DMS153 (cell line): ENCODE measurements around the gene PHF21B.
"Not testable (repeated sequence)": the region's sequence is repeated elsewhere in the genome, so short reads cannot be mapped to it uniquely, and the experiment has no call there.

Experiments
- DNase-seq: peaks from one replicate; lab custom pipeline; 2025; lab: John Stamatoyannopoulos, UW

The PHF21B gene

DNA sequence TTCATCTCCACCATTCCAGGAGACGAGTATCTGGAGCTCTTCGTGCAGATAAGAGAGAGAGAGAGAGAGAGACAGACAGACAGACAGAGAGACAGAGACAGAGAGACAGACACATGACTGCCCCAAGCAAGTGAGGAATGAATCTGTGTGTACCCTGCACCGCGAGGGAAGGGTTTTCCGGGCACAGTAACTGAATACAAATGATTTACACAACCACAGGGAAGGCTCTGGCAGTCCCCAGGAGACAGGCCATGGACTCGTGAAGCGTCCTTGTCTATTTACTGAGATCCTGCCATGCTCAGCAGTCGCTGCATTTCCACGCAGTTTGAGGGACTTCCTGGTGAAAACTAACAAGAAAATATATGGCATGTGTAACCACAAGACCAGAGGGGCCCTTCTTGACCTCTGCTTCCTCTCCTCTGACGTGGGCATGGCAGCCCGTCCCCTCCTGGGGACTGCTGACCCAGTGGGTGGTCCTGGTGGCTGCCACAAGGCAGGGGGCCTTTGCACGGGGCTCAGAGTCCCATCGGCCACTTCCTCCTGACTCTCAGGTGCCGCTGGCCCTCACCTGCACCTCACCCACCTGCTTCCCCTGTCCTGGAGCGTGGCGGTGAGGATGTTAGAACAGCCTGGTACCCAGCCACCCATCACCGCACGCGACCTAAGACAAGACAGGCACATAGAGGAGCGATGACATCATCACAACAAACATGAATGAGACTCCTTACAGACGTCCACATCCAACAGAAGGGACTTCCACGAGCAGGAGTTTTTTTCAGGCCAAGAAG is 75.9 kb downstream of the PHF21B start:
- no peak for DNase-seq

DNA sequence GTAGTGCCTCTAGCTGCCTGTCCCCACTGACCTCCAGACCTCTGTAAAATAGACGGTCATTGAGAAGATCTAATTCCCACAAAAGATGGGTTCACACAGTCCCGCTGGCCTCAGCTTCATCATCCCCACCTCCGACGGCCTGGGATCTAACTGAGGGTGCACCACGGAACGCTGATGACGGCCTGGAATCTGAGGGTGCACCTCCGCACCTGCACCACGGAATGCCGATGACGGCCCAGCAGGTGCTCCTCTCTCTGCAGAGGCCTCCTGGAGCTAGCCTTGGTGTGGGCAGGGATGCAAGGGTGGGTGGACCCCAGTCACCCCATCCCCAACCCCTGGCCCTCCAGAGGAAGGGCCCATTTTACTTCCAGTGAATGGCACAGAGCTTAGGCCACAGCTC is 77.3 kb downstream of the PHF21B start:
- no peak for DNase-seq

DNA sequence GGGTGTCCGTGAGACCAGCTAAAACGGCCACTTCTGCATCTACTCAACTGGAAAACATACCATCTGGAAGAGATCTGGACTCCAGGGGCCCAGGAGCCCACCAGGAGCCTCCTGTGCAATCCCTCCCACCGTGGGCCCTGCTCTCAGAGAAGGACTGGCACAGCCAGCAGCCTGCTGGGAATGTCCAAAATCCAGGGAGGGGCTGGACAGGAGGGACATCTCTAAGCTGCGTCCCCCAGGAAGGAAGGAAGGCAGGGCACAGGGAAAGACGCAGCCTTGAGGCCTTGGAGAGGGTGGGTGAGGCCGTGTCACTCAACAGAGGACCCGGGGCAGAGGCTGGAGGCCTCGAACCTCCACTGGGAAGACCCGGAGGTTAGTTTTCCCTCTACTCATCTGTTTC is 78.0 kb downstream of the PHF21B start:
- no peak for DNase-seq

DNA sequence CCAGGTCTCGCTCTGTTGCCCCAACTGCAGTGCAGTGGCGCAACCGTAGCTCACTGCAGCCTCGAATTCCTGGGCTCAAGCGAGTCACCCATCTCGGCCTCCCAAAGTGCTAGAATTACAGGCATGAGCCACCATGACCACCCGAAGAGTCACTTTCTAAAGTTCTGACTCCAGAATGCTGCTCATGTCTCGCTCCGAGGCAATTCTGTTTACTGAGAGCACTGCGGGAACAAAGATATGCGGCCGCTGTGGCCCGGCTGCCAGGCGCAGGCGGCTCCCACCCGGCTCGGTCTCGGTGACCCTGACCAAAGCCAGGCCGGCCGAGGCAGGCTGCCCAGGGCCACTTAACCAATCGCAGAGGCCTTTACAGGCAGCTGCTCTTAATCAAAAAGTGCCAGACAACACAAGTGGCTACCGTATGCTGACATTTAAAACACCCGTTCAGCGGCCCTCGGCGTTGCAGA is 78.7 kb downstream of the PHF21B start:
- DNase-seq: no peak

DNA sequence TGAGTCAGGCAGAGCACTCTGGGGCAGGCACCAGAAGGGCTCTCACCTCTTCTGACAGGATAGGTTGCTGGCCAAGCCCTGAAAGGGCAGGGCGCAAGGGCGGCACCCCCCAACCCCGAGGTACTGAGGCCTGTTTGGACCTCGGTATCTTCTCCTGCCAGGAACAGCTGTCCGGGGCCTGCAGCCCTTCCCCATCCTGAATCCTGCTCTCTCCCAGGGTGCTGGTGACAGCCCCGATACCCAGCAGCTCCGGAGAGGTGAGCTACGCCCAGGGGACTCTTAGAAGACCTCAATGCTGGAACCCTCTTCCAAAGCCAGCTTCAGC is 79.1 kb downstream of the PHF21B start:
- DNase-seq: no peak

DNA sequence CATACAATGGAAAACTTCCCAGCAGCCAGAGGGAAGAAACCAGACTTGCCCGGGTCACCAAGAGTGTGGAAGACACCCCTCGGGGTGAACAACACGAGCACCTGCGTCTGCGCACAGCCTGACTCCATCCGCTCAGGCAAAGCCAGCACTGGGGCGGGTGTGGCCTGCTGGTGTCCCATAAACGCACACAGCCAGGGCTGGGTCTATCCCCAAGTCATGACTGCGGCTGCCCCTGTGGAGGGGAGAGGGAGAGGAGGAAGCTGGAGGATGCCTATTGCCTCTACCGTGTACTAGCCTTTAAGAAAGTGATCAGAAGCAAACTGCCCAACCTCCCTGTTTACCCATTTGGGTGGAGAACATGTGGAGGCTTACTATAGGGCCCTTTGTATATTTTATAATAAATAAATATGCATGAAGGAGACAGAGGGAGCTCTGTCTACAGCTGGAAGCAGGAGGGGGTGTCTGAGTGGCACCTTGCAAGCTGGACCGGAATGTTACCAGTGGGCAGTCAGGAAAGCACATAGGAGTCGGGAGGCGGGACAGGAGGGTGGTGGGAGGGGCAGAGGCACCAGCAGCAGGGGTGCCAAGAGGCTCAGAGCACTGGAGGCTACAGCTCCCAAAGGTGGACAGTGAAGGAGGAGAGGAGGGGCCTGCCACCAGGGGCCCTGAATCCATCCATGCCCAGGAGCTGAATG is 79.6 kb downstream of the PHF21B start:
- no peak for DNase-seq

DNA sequence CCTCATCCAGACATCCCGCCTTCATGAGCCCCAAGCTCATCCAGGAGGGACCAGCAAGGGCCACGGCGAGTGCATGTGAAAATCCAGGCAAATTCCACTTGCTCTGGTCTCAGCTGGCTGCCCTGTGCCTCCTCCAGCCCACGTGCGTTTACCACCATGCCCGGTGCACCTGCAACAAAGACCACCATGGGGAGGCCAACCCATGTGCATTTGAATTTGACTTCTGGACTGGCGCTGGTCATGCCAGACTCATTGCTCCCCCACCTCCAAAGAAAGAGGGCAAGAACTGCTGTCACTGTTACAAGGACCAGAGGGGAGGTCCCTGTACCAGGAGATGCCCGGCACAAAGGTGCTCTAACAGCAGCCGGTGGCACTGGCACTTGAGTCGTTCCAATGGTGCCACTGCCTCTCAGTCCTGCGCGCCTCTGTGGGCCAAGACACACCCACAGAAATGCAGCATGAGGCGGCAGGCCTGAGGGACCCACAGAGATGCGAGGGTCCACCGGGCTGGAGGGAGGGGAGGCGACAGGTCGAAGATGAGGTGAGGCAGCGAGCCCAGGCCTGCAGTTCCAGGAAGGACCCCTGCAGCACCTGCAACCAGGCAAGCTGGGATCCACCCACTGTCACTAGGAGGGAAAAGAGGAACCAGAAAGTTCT is 80.3 kb downstream of the PHF21B start:
- DNase-seq: no peak

DNA sequence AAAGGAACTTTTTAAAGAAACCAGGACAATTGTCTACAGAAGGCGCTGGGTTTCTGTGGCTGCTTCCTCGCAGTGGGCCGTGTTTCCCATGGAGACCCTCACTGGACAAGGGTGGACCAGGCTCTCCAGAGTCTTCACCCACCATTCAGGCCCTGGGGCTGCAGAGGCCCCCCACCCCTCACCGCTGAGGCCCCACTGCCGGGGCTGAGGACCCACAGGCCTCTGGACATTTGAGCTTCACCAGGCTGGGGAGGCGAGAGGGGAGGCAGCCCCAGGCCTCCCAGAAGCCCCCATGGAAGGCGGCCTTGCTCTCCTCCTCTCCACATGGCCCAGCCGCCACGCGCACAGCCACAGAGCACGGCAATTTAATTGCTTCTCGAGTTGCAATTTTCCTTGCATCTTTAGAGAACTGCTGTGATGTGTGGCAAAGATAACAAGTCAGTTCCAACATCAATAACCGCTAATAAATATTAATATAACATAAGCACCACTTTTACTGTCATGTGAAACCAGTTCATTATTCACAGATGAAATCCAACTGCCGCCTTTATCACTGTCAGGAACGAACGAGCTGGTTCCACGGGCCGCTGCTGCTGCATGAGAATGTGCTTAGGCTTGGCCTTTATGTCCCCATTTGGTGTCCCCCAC is 81.0 kb downstream of the PHF21B start:
- no peak for DNase-seq

DNA sequence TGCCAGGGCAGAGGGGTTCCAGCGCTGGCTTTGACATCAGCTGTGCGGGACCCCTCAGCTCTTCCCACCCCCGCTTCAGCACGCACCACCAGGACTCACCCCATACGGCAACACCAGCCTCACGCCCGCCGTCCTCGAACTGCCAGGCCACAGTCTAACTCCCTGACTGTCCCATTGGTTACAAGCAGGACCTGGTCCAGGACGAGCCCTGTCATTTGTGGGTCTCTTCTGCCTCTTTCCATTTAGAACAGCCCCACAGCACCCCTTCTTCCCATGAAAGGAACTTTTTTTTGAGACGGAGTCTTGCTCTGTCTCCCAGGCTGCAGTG is 81.7 kb downstream of the PHF21B start:
- no peak for DNase-seq

DNA sequence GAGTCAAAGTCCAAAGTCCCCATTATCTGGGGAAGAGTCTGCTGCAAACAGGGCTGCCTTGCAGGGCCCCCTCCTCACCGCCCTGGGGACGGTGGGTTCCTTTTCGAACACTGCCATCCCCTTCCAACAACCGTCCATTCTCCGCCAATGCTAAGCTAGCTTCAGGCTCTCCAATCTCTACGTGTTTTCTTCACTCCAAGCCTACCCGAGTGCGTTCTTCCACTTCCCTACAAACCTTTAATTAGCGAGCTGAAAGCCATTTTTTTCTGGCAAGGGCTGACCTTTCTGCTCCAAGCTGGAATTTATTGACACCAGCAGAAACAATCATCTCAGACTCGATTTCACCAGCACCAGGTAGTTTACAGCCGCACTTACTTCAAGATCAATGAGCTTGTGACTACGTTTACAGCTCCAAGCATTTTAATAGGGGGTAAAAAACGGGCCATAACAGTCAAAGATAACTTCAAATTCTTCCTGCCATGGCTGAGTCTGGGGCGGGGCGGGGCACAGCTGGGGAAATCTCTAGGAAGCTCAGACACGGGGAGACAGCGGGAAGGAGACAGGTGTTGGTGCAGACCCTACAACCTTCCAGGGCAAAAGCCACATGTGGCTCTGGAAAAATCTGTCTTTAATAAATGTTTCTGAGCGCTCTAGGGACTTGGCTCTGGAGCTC is 82.2 kb downstream of the PHF21B start:
- DNase-seq: no peak

DNA sequence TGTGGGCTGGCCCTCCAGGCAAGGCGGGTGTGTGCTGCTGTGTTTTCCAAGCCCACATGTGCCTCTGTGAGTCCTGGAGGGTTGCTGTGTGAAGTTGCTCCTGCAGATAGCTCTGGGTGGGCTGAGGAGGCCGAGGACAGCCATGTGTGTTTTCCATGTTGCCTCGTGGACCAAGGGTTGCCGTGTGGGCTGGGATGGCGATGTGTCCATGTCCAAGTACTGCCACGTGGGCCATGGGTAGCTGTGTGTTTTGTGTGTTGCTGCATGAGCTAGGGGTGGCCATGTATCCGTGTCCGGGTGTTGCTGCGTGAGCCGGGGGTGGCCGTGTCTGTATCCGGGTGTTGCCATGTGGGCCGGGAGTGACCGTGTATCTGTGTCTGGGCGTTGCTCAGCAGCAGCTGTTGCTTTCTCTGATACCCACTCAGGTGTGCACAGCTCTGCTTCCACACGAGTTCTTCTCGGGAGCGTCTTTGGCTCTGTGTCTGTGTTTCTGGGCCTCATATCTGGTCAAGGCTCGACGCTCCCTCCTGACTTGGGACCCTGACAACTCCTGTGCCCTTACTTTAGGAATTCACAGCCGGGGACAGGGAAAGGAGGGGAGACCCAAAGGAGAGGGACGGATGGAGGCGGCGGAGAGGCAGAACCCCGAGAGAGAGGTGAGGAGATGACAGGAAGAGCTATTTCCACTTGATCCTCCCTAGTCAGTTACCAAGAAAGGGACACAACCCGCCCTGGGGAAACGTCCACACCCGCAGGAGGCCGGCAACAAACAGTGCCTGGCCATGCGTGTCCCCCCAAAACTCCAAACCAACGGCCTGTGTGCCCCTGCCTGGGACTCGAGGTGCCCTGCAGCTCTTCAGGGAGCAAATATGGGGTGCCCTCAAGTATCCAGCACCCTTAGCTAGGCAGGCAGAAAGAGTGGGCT is 83.1 kb downstream of the PHF21B start:
- no peak for DNase-seq

DNA sequence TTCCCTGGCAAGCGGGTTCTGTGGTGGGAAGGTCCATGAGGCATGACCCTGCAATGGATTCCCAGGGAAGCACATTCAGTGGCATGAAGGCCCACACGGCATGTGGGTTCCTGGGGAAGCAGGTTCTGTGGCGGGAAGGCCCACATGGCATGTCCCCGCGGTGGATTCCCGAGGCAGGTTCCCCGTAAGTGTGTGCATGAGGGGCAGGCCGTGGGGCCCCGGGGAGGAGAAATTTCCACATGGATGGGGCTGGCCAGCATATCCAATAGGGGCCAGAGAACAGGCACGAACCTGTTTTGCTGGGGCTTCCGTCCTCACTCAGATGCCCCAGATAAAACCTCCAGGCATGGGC is 83.7 kb downstream of the PHF21B start:
- no peak for DNase-seq

DNA sequence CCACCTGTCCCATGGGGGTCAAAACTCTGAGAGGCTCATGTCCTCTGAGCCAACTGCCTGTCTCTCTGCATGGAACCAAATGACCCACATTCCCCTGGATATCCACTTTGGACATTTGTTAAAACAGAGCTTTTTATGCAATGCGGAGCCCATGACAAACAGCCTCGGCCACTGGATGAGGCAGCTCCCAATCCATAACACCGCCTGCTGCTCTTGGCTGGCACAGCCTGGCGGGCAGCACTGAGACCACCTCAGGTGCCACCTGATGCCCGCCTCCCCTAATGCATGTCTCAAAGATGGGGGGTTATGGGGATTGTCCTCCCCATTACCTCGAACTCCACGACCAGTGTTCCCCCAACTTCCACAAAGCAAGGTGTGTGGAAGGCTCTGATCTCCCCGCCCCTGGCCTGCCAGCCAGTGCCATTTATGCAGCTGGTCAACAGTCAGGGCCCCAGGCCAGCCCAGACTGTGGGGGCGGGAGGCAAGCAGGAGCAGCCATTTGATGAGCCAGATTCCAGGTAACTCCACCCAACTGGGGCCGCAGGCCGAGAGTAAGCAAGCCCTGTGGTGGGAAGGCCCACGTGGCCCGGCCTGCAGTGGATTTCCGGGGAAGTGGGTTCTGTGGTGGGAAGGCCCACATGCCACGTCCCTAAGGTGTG is 84.2 kb downstream of the PHF21B start:
- no peak for DNase-seq

DNA sequence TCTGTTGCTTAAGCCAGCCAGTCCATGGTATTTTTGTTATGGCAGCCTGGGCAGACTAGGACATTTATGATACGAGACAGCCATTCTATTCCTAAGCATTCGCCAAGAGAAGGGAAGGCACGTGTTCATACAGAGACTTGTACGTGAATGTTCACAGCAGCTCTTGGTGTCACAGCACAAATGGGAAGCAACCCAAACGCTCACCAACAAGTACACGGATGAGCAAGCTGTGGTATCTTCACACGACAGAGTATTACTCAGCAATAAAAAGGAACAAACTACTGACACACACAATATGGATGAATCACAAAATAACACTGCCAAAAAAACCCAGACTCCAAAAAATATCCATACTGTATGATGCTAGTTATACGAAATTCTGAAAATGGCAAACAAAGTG is 85.1 kb downstream of the PHF21B start:
- DNase-seq: no peak

DNA sequence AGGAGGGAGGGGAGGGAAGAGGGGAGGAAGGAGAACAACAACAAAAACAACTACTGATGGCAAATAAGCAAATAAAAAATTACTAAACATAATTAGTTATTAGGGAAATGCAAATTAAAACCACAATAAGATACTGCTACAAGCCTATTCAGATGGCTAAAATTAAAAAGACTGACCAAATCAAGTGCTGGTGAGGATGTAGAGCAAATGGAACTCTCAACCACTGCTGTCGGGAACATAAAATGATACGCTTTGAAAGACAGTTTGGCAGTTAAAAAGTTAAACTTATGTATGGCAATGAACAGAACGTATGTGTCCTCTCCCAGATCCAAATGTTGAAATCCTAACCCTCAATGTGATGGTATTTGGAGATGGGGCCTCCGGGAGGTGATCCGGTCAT is 85.7 kb downstream of the PHF21B start:
- DNase-seq: no peak

DNA sequence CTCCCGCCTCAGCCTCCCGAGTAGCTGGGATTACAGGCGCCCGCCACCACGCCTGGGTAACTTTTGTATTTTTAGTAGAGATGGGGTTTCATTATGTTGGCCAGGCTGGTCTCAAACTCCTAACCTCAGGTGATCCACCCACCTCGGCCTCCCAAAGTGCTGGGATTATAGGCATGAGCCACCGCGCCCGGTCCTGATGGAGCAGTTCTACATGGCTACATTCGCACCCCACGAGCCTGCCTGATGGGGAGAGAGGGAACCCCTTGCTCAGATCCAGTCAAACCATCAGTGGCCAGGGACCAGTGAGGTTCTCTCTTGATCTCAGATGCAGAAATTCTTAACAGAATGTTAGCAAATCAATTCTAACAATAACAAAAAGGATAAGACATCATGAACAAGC is 88.0 kb downstream of the PHF21B start:
- DNase-seq: not testable (repeated sequence)

DNA sequence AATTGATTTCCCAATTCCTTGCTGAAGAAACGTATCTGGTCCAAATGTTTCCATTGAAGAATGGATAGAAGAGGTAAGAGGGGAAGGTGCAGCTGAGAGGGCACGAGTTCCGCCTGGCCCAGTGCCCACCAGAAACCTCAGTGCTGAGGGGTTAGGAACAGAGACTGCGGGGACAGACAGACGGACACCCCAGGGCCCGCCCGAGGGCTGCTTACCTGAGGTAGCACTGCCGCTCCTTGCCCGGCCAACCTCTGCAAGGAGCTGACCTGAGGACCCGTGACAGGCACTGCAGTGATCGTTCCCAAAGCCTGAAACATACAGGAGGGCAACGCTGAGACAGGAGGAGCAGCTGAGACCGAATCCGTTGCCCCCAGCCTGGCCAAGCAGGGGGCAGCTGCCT is 89.6 kb downstream of the PHF21B start:
- DNase-seq: no peak

DNA sequence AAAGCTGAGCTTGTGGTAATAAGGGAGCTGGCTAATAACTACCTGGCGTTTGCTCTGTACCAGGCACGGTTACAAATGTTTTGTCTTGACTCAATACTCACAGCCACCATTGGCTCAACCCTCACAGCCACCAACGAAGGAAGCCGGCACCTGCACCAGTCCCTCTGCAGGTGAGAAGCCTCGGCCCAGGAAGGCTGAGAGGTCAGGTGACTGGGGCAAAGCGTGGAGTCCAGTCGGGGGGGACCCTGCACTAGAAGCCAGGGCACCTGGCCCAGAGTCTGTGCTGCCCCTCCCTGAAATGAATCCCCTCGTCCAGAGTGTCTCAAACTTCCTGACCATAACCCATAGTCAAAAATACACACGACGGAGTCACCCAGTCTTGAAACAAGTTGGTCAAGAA is 90.1 kb downstream of the PHF21B start:
- no peak for DNase-seq

DNA sequence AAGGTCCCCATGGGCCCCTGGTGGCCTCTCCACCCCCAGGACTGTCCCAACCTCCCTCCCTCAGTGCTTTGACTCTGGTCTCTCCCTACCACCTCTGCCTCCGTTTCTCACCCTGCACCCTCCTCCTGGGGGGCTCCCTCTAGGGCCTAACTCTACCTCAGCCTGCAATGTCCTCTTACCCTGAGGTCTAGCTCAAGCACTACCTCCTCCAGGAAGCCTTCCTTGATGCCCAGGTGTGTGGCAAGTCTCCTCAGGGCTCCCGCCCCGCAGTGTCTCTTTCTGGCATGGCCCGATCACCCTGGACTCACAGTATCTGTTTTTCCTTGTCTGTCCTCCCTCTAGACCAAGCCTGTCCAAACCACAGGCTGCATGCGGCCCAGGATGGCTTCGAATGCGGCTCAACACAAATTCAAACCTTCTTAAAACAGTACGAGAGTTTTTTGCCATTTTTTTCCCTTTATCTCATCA is 90.8 kb downstream of the PHF21B start:
- DNase-seq: no peak

DNA sequence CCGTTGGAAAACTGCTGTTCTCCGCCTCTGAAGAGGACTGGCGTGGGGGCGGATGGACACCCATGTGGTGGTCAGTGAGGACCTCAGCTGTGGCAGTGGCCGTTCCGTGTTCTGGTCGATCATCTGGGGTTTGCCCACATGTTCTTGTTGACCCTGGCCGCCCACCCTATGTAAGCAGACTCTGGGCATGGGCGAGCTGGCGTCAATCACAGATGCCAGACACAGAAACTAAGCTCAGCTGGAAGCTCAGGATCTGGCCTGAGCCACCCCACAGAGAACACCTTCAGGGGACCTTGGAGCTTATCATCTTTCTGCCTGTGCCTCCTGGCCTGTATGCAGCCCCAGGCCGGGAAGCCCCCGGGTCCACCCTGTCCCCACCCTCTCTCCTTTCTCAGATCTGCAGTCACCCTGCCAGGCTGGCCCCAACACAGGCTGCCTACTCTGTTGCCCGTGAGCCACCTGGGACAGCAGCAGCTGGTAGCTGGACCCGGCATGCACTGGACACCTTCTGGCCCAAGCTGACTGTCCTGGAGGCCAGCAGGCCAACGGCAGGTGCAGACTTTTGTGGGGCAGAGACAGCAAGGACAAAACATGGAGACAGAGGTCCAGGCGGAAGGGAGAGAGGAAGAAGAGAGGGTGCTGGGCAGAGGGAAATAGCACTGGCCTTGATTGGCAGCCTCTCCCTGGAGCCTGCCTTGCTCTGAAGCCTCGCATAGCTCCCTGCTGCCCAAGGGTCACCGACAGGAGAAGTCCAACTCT is 91.5 kb downstream of the PHF21B start:
- DNase-seq: no peak
